AG20443 (cell line): ENCODE measurements around the gene PDC.

Source experiments
- DNase-seq: peaks from one replicate; pipeline ENCODE4 v3.0.0; 2012; ENCODE audit warnings: low spot score, mixed read lengths

The PDC gene

GRCh38 chr1:186461014-186461413 lies at the start of gene PDC:
TSS of gene PDC (minus strand) at chr1:186461114. CDS start at chr1:186449459, 11,655 bp downstream.
- DNase-seq, result no peak

- no peak for DNase-seq
These were observed 42.3 kb upstream of the PDC start for GRCh38 chr1:186503190-186503589.

GRCh38 chr1:186502087-186502486 lies 41.2 kb upstream of the PDC start:
- DNase-seq, result no peak

- DNase-seq, result no peak
These were observed 39.9 kb upstream of the PDC start for GRCh38 chr1:186500804-186501203.

- DNase-seq, result no peak
These were observed 38.7 kb upstream of the PDC start for GRCh38 chr1:186499571-186499970.

- no peak for DNase-seq
These were observed 37.9 kb upstream of the PDC start for GRCh38 chr1:186498695-186499389.

- no peak for DNase-seq
These were observed 37.2 kb upstream of the PDC start for GRCh38 chr1:186498071-186498470.

- DNase-seq, result no peak
These were observed 36.7 kb upstream of the PDC start for GRCh38 chr1:186497651-186498050.

- no peak for DNase-seq
These were observed 35.4 kb upstream of the PDC start for GRCh38 chr1:186496171-186496851.

- no peak for DNase-seq
These were observed 33.9 kb upstream of the PDC start for GRCh38 chr1:186494832-186495271.

- no peak for DNase-seq
These were observed 31.8 kb upstream of the PDC start for GRCh38 chr1:186492531-186493291.

GRCh38 chr1:186491336-186491735 lies 30.4 kb upstream of the PDC start:
- DNase-seq, result no peak

GRCh38 chr1:186487163-186487562 lies 26.2 kb upstream of the PDC start:
- DNase-seq, result no peak

- no peak for DNase-seq
These were observed 25.1 kb upstream of the PDC start for GRCh38 chr1:186486061-186486460.

GRCh38 chr1:186483561-186483960 lies 22.6 kb upstream of the PDC start:
- DNase-seq, result no peak

- peak; percentile 74 for DNase-seq
These were observed 21.8 kb upstream of the PDC start for GRCh38 chr1:186482661-186483255.

GRCh38 chr1:186481303-186481888 lies 20.5 kb upstream of the PDC start:
- DNase-seq, result no peak

- no peak for DNase-seq
These were observed 18.2 kb upstream of the PDC start for GRCh38 chr1:186479162-186479561.

- DNase-seq, result no peak
These were observed 15.5 kb upstream of the PDC start for GRCh38 chr1:186476264-186477040.

GRCh38 chr1:186474208-186474607 lies 13.3 kb upstream of the PDC start:
- DNase-seq, result no peak

- DNase-seq, result no peak
These were observed 12.1 kb upstream of the PDC start for GRCh38 chr1:186473047-186473446.
